Ascending aorta (tissue), 2 donors: ENCODE results near the gene AXIN1. TPM values are rescaled to one million over a fixed set of nuclear protein-coding genes. Genes with fewer than 3 reads are reported as not detected.

Experiments used
- DNase-seq, 2 donors: peaks; one replicate each; pipeline ENCODE4 v3.0.0-alpha.2; 2019; ENCODE audit warnings: low spot score in 2 of 2
- H3K27ac ChIP-seq, 2 donors: fragments of 200-600 bp; sonication (generic); one replicate each; pipeline ENCODE4 v1.5.1; 2016 to 2017; ENCODE audit warnings: mild to moderate bottlenecking in 1 of 2
- H3K27me3 ChIP-seq: fragments of 200-600 bp; sonication (generic); one replicate; pipeline ENCODE4 v1.5.1; 2017
- H3K36me3 ChIP-seq, 2 donors: fragments of 200-600 bp; sonication (generic); one replicate each; pipeline ENCODE4 v1.5.1; 2016
- H3K4me1 ChIP-seq, 2 donors: fragments of 200-600 bp; sonication (generic); one replicate each; pipeline ENCODE4 v1.5.1; 2016 to 2017; ENCODE audit warnings: mild to moderate bottlenecking in 1 of 2
- H3K4me3 ChIP-seq, 2 donors: fragments of 200-600 bp; sonication (generic); one replicate each; pipeline ENCODE4 v1.5.1; 2016 to 2017; ENCODE audit warnings: mild to moderate bottlenecking in 1 of 2
- H3K9me3 ChIP-seq, 2 donors: fragments of 200-600 bp; sonication (generic); one replicate each; pipeline ENCODE4 v1.5.1; 2016
- intact Hi-C: fragments of 100-400 bp; cut with DNase I; formaldehyde crosslinking; loops from one replicate; pipeline ENCODE4 v1.15.1; 2023
- total RNA-seq: library from RNA; depleted of rRNA; stranded (reverse); fragments of >200 nt; gene quantifications from one replicate; pipeline ENCODE4 v1.1.0, GENCODE V29; 2016
- TF ChIP-seq, protein P1 (sequence below), 3 experiments: fragments of 200-600 bp in 2 of 3; fragments of 450-650 bp in 1 of 3; sonication (generic) in 2 of 3; IDR thresholded peaks; one replicate each; pipeline ENCODE4 v1.5.1; 2016 to 2019; ENCODE audit warnings: antibody characterized with exemption in 3 of 3, mild to moderate bottlenecking in 1 of 3, moderate library complexity in 1 of 3

AXIN1 gene
- total RNA-seq, 1 donor from 2014 or later = 27.6 TPM

- no peaks in the 10 kb centered on the region for H3K27me3 ChIP-seq
- peaks cover 57% of the 10 kb centered on the region in 2 donors for H3K36me3 ChIP-seq
- H3K4me1 ChIP-seq = peaks cover 8 to 12% of the 10 kb centered on the region in 2 donors
- no peak overlapping the region for H3K27ac ChIP-seq
- no peak for DNase-seq
- intact Hi-C loops = loop anchor here (1.0 kb wide), 3 partner anchors 12 to 157 kb away; partner anchors contain the start of gene CAPN15
- TF ChIP-seq, protein P1, sequence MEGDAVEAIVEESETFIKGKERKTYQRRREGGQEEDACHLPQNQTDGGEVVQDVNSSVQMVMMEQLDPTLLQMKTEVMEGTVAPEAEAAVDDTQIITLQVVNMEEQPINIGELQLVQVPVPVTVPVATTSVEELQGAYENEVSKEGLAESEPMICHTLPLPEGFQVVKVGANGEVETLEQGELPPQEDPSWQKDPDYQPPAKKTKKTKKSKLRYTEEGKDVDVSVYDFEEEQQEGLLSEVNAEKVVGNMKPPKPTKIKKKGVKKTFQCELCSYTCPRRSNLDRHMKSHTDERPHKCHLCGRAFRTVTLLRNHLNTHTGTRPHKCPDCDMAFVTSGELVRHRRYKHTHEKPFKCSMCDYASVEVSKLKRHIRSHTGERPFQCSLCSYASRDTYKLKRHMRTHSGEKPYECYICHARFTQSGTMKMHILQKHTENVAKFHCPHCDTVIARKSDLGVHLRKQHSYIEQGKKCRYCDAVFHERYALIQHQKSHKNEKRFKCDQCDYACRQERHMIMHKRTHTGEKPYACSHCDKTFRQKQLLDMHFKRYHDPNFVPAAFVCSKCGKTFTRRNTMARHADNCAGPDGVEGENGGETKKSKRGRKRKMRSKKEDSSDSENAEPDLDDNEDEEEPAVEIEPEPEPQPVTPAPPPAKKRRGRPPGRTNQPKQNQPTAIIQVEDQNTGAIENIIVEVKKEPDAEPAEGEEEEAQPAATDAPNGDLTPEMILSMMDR (IDR thresholded peaks at IDR 0.05) = no peak
- H3K9me3 ChIP-seq = no peaks in the 10 kb centered on the region
- peak overlapping the region; percentile 53 to 70 for H3K4me3 ChIP-seq
These were observed 17.4 kb upstream of the AXIN1 start for GRCh38 chr16:369866-370436.

DNA sequence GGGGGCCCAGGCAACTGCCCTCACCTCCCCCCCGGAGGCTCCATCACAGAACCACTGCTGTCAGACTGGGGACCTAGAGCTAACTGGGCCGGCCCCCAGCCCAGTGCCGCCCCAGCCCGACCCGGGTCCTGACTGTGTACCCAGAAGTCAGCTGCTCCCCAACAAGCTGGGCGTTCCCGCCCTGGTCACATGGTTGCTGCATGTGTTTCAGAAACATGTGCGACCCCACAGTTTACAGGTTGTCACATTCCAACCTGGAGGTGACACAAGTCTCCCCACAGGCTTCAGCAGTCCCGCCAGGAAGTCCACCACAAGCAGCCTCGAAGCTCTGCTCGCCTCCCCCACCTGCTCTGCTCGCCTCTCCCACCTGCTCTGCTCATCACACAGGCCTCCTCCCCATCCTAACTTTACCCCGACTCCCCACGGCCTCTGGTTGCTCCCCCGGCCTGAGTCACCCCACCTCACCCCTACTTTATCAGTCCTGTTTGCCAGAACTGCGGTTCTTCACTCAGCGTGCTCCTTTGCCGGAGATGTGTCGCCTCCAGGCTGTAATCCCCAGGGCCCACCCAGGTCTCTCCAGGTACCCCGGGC, 16.8 kb upstream of the AXIN1 start:
- H3K36me3 ChIP-seq = peaks cover 51% of the 10 kb centered on the region in 2 donors
- intact Hi-C loops = no loop called here
- TF ChIP-seq, protein P1 (IDR thresholded peaks at IDR 0.05) = no peak
- no peak for DNase-seq
- H3K4me1 ChIP-seq = peaks cover 8 to 12% of the 10 kb centered on the region in 2 donors
- H3K9me3 ChIP-seq = no peaks in the 10 kb centered on the region
- H3K27ac ChIP-seq = no peak overlapping the region
- H3K4me3 ChIP-seq = peak overlapping the region; percentile 53 to 70
- H3K27me3 ChIP-seq = no peaks in the 10 kb centered on the region

- no peak for DNase-seq
- Histone ChIP-seq H3K27me3 (no peaks in the 10 kb centered on the region), H3K36me3 (peaks cover 43 to 47% of the 10 kb centered on the region in 2 donors), H3K4me1 (peaks cover 8 to 12% of the 10 kb centered on the region in 2 donors), H3K4me3 (no peak overlapping the region), H3K27ac (no peak overlapping the region), H3K9me3 (no peaks in the 10 kb centered on the region)
- intact Hi-C loops = no loop called here
- TF ChIP-seq, protein P1 (IDR thresholded peaks at IDR 0.05) = no peak
These were observed 16.1 kb upstream of the AXIN1 start for GRCh38 chr16:368388-369158.

- TF ChIP-seq, protein P1 (IDR thresholded peaks at IDR 0.05) = no peak
- Histone ChIP-seq H3K4me3 (no peak overlapping the region), H3K36me3 (peaks cover 33 to 40% of the 10 kb centered on the region in 2 donors), H3K27ac (no peak overlapping the region), H3K27me3 (no peaks in the 10 kb centered on the region), H3K9me3 (no peaks in the 10 kb centered on the region), H3K4me1 (peaks cover 8 to 12% of the 10 kb centered on the region in 2 donors)
- DNase-seq = no peak
- intact Hi-C loops = no loop called here
These were observed 14.9 kb upstream of the AXIN1 start for GRCh38 chr16:367333-367903.

DNA sequence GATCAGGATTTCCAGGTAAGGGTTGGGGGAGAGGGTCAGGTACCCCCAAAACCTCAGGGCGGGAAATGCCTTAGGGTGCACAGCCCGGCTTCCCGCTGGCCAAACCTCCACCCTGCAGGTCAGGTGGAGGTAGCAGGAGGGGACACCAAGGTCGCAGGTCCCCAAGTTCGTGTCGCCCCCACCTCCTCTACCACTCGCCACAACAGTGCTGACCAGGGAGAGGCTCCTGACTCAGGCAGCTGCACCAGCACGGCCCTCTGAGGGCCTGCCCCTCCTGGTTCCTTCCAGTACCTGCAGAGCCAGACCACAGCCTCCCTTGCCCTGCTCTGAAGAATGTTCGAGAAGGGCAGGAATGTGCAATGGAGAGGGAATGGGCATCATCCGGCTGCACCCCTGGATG, 14.0 kb upstream of the AXIN1 start:
- Histone ChIP-seq H3K27ac (no peak overlapping the region), H3K4me1 (peaks cover 8 to 12% of the 10 kb centered on the region in 2 donors), H3K4me3 (no peak overlapping the region), H3K9me3 (no peaks in the 10 kb centered on the region), H3K36me3 (peaks cover 25 to 31% of the 10 kb centered on the region in 2 donors), H3K27me3 (no peaks in the 10 kb centered on the region)
- TF ChIP-seq, protein P1 (IDR thresholded peaks at IDR 0.05) = no peak
- intact Hi-C loops = no loop called here
- no peak for DNase-seq
